Esophagus muscularis mucosa (tissue), 3 donors: ENCODE data around the gene HIVEP1.

Source experiments
- CTCF ChIP-seq, 3 experiments: fragments of 200-600 bp in 2 of 3; fragments of 450-650 bp in 1 of 3; sonication (generic) in 2 of 3; IDR thresholded peaks; one replicate each; pipeline ENCODE4 v1.5.1; 2017 to 2019; ENCODE audit warnings: antibody characterized with exemption in 3 of 3, mild to moderate bottlenecking in 2 of 3, moderate library complexity in 1 of 3
- POLR2A ChIP-seq: fragments of 450-650 bp; IDR thresholded peaks from one replicate; pipeline ENCODE4 v1.6.1; 2017; ENCODE audit warnings: antibody characterized with exemption, moderate library complexity, mild to moderate bottlenecking, low read depth
- POLR2AphosphoS5 ChIP-seq, 2 donors: sonication (generic); formaldehyde crosslinking; IDR thresholded peaks; one replicate each; pipeline ENCODE4 v1.6.1; 2017; ENCODE audit warnings: antibody characterized with exemption in 2 of 2

- TF ChIP-seq POLR2AphosphoS5 (IDR thresholded peaks at IDR 0.05) (no peak), CTCF (IDR thresholded peaks at IDR 0.05) (no peak), POLR2A (no peak)
Measured at GRCh38 chr6:12134581-12134980, 122.5 kb downstream of the HIVEP1 start.
